KMS-11 (cell line): ENCODE results near the gene MACROD2.

Experiments
- H2AFZ ChIP-seq: fragments of 200-600 bp; sonication (generic); 2 replicates; pipeline ENCODE4 v1.6.1; 2016; ENCODE audit warnings: antibody characterized with exemption, mixed run types, low read depth
- H3K27ac ChIP-seq: fragments of 200-600 bp; sonication (generic); 2 replicates; pipeline ENCODE4 v1.6.1; 2016; ENCODE audit warnings: mild to moderate bottlenecking, mixed run types
- H3K27me3 ChIP-seq: fragments of 200-600 bp; sonication (generic); 2 replicates; pipeline ENCODE4 v1.6.1; 2017; ENCODE audit warnings: mild to moderate bottlenecking, low read depth, mixed run types, moderate library complexity; ENCODE audit not compliant: insufficient read depth
- H3K36me3 ChIP-seq: fragments of 200-600 bp; sonication (generic); 2 replicates; pipeline ENCODE4 v1.6.1; 2017; ENCODE audit warnings: mild to moderate bottlenecking, mixed run types; ENCODE audit not compliant: insufficient read depth
- H3K4me1 ChIP-seq: fragments of 200-600 bp; sonication (generic); 2 replicates; pipeline ENCODE4 v1.6.1; 2016; ENCODE audit warnings: mild to moderate bottlenecking, low read depth, mixed run types; ENCODE audit not compliant: poor library complexity, severe bottlenecking
- H3K4me2 ChIP-seq: fragments of 200-600 bp; sonication (generic); 2 replicates; pipeline ENCODE4 v1.7.0; 2016; ENCODE audit warnings: mild to moderate bottlenecking, mixed run types
- H3K4me3 ChIP-seq: fragments of 200-600 bp; sonication (generic); IDR thresholded peaks from 2 replicates; pipeline ENCODE4 v1.6.1; 2017; ENCODE audit warnings: low read depth, low read length, mixed read lengths; ENCODE audit not compliant: insufficient read depth
- H3K79me2 ChIP-seq: fragments of 200-600 bp; sonication (generic); 2 replicates; pipeline ENCODE4 v1.6.1; 2016; ENCODE audit warnings: low read depth, mixed run types; ENCODE audit not compliant: insufficient read depth
- H3K9ac ChIP-seq: fragments of 200-600 bp; sonication (generic); 2 replicates; pipeline ENCODE4 v1.6.1; 2016; ENCODE audit warnings: mild to moderate bottlenecking, mixed run types
- H4K20me1 ChIP-seq: fragments of 200-600 bp; sonication (generic); 2 replicates; pipeline ENCODE4 v1.6.1; 2016; ENCODE audit warnings: mild to moderate bottlenecking, mixed run types; ENCODE audit not compliant: insufficient read depth
- CTCF ChIP-seq: fragments of 200-600 bp; sonication (generic); conservative IDR thresholded peaks from 2 replicates; pipeline ENCODE4 v1.6.1; 2017; ENCODE audit warnings: low read depth, mild to moderate bottlenecking, antibody characterized with exemption, low read length, moderate library complexity, mixed read lengths

The MACROD2 gene

GRCh38 chr20:14830466-14830865 is 835.1 kb downstream of the MACROD2 start:
- H3K27me3 ChIP-seq = no peaks in the 10 kb centered on the region
- peaks cover 18% of the 10 kb centered on the region for H3K4me1 ChIP-seq
- no peaks in the 10 kb centered on the region for H3K79me2 ChIP-seq
- H2AFZ ChIP-seq = no peak overlapping the region
- H4K20me1 ChIP-seq = no peaks in the 10 kb centered on the region
- H3K27ac ChIP-seq = no peak overlapping the region
- H3K36me3 ChIP-seq = no peaks in the 10 kb centered on the region
- H3K4me3 ChIP-seq = no peak overlapping the region
- H3K9ac ChIP-seq = no peak overlapping the region
- no peak overlapping the region for H3K4me2 ChIP-seq
- TF ChIP-seq CTCF = no peak

- no peaks in the 10 kb centered on the region for H3K36me3 ChIP-seq
- peaks cover 18% of the 10 kb centered on the region for H3K4me1 ChIP-seq
- H3K9ac ChIP-seq = no peak overlapping the region
Observed at GRCh38 chr20:14830899-14831298, 835.6 kb downstream of the MACROD2 start.

GRCh38 chr20:14832630-14833029 is 837.3 kb downstream of the MACROD2 start:
- no peaks in the 10 kb centered on the region for H3K27me3 ChIP-seq
- no peaks in the 10 kb centered on the region for H4K20me1 ChIP-seq
- H3K79me2 ChIP-seq = no peaks in the 10 kb centered on the region
- no peak overlapping the region for H2AFZ ChIP-seq
- H3K9ac ChIP-seq = no peak overlapping the region
- no peak for TF ChIP-seq CTCF
- peaks cover 18% of the 10 kb centered on the region for H3K4me1 ChIP-seq
- no peaks in the 10 kb centered on the region for H3K36me3 ChIP-seq
- H3K27ac ChIP-seq = no peak overlapping the region
- no peak overlapping the region for H3K4me3 ChIP-seq
- H3K4me2 ChIP-seq = peak overlapping the region; percentile 21; the same call in 1 of the 2 replicates

More at GRCh38 chr20:14830899-14831298, 835.6 kb downstream of the MACROD2 start:
- H3K27ac ChIP-seq = no peak overlapping the region
- TF ChIP-seq CTCF = no peak
- H3K4me2 ChIP-seq = no peak overlapping the region
- no peaks in the 10 kb centered on the region for H3K27me3 ChIP-seq
- H4K20me1 ChIP-seq = no peaks in the 10 kb centered on the region
- H3K79me2 ChIP-seq = no peaks in the 10 kb centered on the region
- no peak overlapping the region for H3K4me3 ChIP-seq
- H2AFZ ChIP-seq = no peak overlapping the region

GRCh38 chr20:14838663-14839628 is 843.6 kb downstream of the MACROD2 start:
- no peak overlapping the region for H3K9ac ChIP-seq
- no peaks in the 10 kb centered on the region for H4K20me1 ChIP-seq
- no peak overlapping the region for H3K4me2 ChIP-seq
- H3K4me1 ChIP-seq = no peaks in the 10 kb centered on the region
- no peaks in the 10 kb centered on the region for H3K27me3 ChIP-seq
- no peak overlapping the region for H3K27ac ChIP-seq
- no peak overlapping the region for H3K4me3 ChIP-seq
- H3K79me2 ChIP-seq = no peaks in the 10 kb centered on the region
- H2AFZ ChIP-seq = no peak overlapping the region
- TF ChIP-seq CTCF = no peak
- no peaks in the 10 kb centered on the region for H3K36me3 ChIP-seq
